GM12801 (cell line): ENCODE results near the gene TFF1.

Source experiments
- CTCF ChIP-seq: IDR thresholded peaks from one replicate; pipeline ENCODE4 v1.5.1; 2011; ENCODE audit warnings: control low read depth; ENCODE audit not compliant: insufficient read length; ENCODE audit errors: extremely low read depth

Gene TFF1

GRCh38 chr21:42321231-42321630 lies 45.1 kb downstream of the TFF1 start:
- no peak for TF ChIP-seq CTCF

DNA sequence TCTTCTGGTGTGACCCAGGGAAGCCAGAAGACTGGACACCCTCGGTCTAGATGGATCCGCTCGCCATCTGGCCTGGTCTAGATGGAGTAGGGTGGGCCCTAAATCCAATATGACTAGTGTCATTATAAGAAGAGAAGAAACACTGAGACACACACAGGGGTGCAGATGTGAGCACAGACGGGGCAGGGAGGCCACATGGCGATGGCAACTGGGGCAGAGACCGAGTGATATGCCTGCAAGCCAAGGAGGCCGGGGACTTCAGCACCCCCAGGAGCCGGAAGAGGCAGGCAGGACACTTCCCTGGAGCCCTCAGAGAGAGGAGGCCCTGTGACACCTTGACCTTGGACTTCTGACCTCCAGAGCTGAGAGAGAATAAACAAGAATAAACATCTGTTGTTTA lies 45.5 kb downstream of the TFF1 start:
- TF ChIP-seq CTCF = no peak

GRCh38 chr21:42319851-42320572 lies 46.3 kb downstream of the TFF1 start:
- TF ChIP-seq CTCF = no peak

DNA sequence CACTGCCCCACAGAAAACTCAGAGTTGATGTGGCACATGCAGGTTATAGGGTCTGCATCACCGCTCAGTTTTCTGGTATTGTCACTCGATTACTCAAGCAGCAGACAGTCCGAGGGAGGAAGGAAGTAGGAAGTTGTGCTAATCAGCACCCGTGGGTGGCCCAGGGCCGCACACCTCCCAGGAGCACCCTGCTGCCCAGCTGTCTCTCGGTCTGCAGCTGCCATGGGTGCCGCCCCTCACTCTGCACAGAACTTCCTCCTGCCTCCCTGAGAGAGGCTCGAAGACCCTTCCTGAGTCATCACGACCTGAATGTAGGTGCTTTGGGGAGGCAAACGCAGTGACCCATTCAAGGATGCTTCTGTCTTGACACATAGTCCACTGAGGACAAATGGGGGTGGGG lies 47.0 kb downstream of the TFF1 start:
- no peak for TF ChIP-seq CTCF

- TF ChIP-seq CTCF = no peak
Observed at GRCh38 chr21:42317826-42318746, 48.2 kb downstream of the TFF1 start.

DNA sequence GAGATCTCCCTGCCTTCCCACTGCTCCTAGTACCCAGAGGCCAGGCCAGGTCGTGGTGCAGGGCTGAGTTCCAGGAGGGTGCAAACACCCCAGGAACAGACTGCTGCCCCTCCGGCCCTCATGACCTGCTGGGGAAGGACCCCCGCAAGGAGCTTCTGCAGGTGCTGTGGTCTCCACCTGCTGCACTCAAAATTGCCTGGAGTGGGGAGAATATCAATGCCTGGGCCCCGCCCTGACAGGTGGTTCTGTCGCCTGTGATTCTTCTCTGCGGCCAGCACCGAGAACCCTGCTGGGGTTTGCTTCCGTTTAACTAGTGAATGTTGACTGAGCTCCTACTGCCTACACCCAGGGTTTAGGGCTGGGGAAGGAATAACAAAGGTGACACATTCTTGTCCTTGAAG lies 49.0 kb downstream of the TFF1 start:
- TF ChIP-seq CTCF = no peak

- TF ChIP-seq CTCF = no peak
Observed at GRCh38 chr21:42316891-42317290, 49.4 kb downstream of the TFF1 start.
